Neuronal stem cell (in vitro differentiated cells): ENCODE data around the gene CDC14A.

ENCODE experiments used
- DNase-seq: peaks from one replicate; pipeline ENCODE4 v3.0.0-alpha.2; 2013; ENCODE audit warnings: low spot score
- H2AFZ ChIP-seq: one replicate; pipeline ENCODE4 v1.6.1; 2013; ENCODE audit warnings: mild to moderate bottlenecking, low read length, inconsistent platforms
- H2AK5ac ChIP-seq: 2 replicates; pipeline ENCODE4 v1.6.1; 2013; ENCODE audit warnings: low read depth, mild to moderate bottlenecking, inconsistent platforms, low read length, moderate library complexity, mixed read lengths
- H2BK120ac ChIP-seq: 2 replicates; pipeline ENCODE4 v1.6.1; 2013; ENCODE audit warnings: low read depth, mild to moderate bottlenecking, inconsistent platforms, low read length, moderate library complexity, mixed read lengths
- H2BK12ac ChIP-seq: one replicate; pipeline ENCODE4 v1.6.1; 2013; ENCODE audit warnings: low read length, inconsistent platforms
- H2BK15ac ChIP-seq: 2 replicates; pipeline ENCODE4 v1.6.1; 2013; ENCODE audit warnings: mild to moderate bottlenecking, low read length, inconsistent platforms, mixed read lengths
- H2BK5ac ChIP-seq: one replicate; pipeline ENCODE4 v1.6.1; 2013; ENCODE audit warnings: inconsistent platforms, mild to moderate bottlenecking, low read length, moderate library complexity
- H3K14ac ChIP-seq: one replicate; pipeline ENCODE4 v1.6.1; 2013; ENCODE audit warnings: low read length, inconsistent platforms
- H3K18ac ChIP-seq: 2 replicates; pipeline ENCODE4 v1.6.1; 2013; ENCODE audit warnings: low read length, inconsistent platforms
- H3K23ac ChIP-seq: 2 replicates; pipeline ENCODE4 v1.6.1; 2013; ENCODE audit warnings: low read depth, mild to moderate bottlenecking, mixed read lengths, low read length, inconsistent platforms; ENCODE audit not compliant: poor library complexity
- H3K27ac ChIP-seq: replicated peaks from 3 replicates; pipeline ENCODE4 v1.5.1; 2013; ENCODE audit warnings: low read length, inconsistent platforms
- H3K27me3 ChIP-seq, 3 experiments: 2 replicates each; pipeline ENCODE4 v1.6.1; 2013; ENCODE audit warnings: low read length in 3 of 3, mild to moderate bottlenecking in 2 of 3, inconsistent platforms in 1 of 3, low read depth in 1 of 3, mixed read lengths in 1 of 3, moderate library complexity in 1 of 3; ENCODE audit not compliant: control insufficient read depth in 3 of 3, insufficient read depth in 3 of 3
- H3K36me3 ChIP-seq, 2 donors: replicated peaks in 1 of 2; 2 replicates each; pipeline ENCODE4 v1.6.1; 2013; ENCODE audit warnings: low read length in 2 of 2; ENCODE audit not compliant: control insufficient read depth in 2 of 2, insufficient read depth in 2 of 2
- H3K4ac ChIP-seq: 2 replicates; pipeline ENCODE4 v1.6.1; 2013; ENCODE audit warnings: inconsistent platforms, mild to moderate bottlenecking, low read length, moderate library complexity
- H3K4me1 ChIP-seq, 2 donors: 1 replicate in 1 of 2; 2 replicates in 1 of 2; pipeline ENCODE4 v1.6.1; 2013; ENCODE audit warnings: low read length in 2 of 2, low read depth in 1 of 2; ENCODE audit not compliant: control insufficient read depth in 2 of 2, insufficient read depth in 1 of 2
- H3K4me2 ChIP-seq: one replicate; pipeline ENCODE4 v1.6.1; 2013; ENCODE audit warnings: mild to moderate bottlenecking, low read length, inconsistent platforms; ENCODE audit not compliant: insufficient read depth, poor library complexity, severe bottlenecking
- H3K4me3 ChIP-seq, 2 donors: 2 replicates each; pipeline ENCODE4 v1.5.1; 2013; ENCODE audit warnings: low read length in 2 of 2, mild to moderate bottlenecking in 2 of 2, inconsistent platforms in 1 of 2, moderate library complexity in 1 of 2
- H3K79me1 ChIP-seq: one replicate; pipeline ENCODE4 v1.6.1; 2013; ENCODE audit warnings: low read depth, mild to moderate bottlenecking, inconsistent platforms, low read length, moderate library complexity
- H3K9ac ChIP-seq: one replicate; pipeline ENCODE4 v1.6.1; 2013; ENCODE audit warnings: mild to moderate bottlenecking, low read depth, low read length, inconsistent platforms; ENCODE audit not compliant: poor library complexity
- H3K9me3 ChIP-seq, 2 donors: replicated peaks in 1 of 2; 2 replicates each; pipeline versions ENCODE3 to v1.6.1; 2013; ENCODE audit warnings: low read length in 2 of 2, mild to moderate bottlenecking in 2 of 2, inconsistent platforms in 1 of 2, low read depth in 1 of 2, mixed read lengths in 1 of 2, moderate library complexity in 1 of 2; ENCODE audit not compliant: control insufficient read depth in 2 of 2, insufficient read depth in 1 of 2
- H4K8ac ChIP-seq: one replicate; pipeline ENCODE4 v1.6.1; 2013; ENCODE audit warnings: low read depth, mild to moderate bottlenecking, inconsistent platforms, low read length, moderate library complexity
- H4K91ac ChIP-seq: one replicate; pipeline ENCODE4 v1.6.1; 2013; ENCODE audit warnings: low read length, low read depth, mild to moderate bottlenecking, inconsistent platforms; ENCODE audit not compliant: poor library complexity
- WGBS, 2 donors: extraction: QIAGEN DNeasy Blood & Tissue Kit; methylation state at CpG; one replicate each; pipeline ENCODE4 v1.1.7; 2013; ENCODE audit warnings: missing lambda C conversion rate in 2 of 2, mixed read lengths in 1 of 2; ENCODE audit not compliant: insufficient read length in 2 of 2, insufficient replicate concordance in 1 of 2; ENCODE audit errors: extremely low coverage in 2 of 2; 5-methylcytosine and 5-hydroxymethylcytosine counted together

CDC14A gene

GRCh38 chr1:100391675-100392074, 39.4 kb downstream of the CDC14A start:
- Histone ChIP-seq H4K8ac (no peak overlapping the region), H2AFZ (no peak overlapping the region), H3K36me3 (peaks cover 4 to 40% of the 10 kb centered on the region in 2 donors), H3K79me1 (no peaks in the 10 kb centered on the region), H3K14ac (no peak overlapping the region), H2BK5ac (no peak overlapping the region), H3K27ac (no peak overlapping the region), H3K9ac (no peak overlapping the region), H3K4me1 (peaks cover 0 to 11% of the 10 kb centered on the region in 2 donors), H2BK12ac (no peak overlapping the region), H3K4me2 (no peak overlapping the region), H3K4ac (no peak overlapping the region), H3K27me3 (no peaks in the 10 kb centered on the region), H3K4me3 (no peak overlapping the region), H2BK120ac (no peak overlapping the region), H2AK5ac (no peak overlapping the region), H3K9me3 (no peaks in the 10 kb centered on the region), H2BK15ac (no peak overlapping the region), H3K18ac (no peak overlapping the region), H4K91ac (no peak overlapping the region), H3K23ac (no peak overlapping the region)
- no peak for DNase-seq
- no CpG with 5 or more reads among the region's 1 CpG for WGBS, 2 donors

GRCh38 chr1:100392756-100393155, 40.5 kb downstream of the CDC14A start:
- Histone ChIP-seq H3K4me2 (no peak overlapping the region), H3K18ac (no peak overlapping the region), H3K27ac (no peak overlapping the region), H3K27me3 (no peaks in the 10 kb centered on the region), H3K36me3 (peaks cover 4 to 40% of the 10 kb centered on the region in 2 donors), H3K4me3 (no peak overlapping the region), H3K9me3 (no peaks in the 10 kb centered on the region), H2BK15ac (no peak overlapping the region), H4K8ac (no peak overlapping the region), H3K4me1 (peaks cover 0 to 5% of the 10 kb centered on the region in 2 donors), H3K9ac (no peak overlapping the region), H3K14ac (no peak overlapping the region), H4K91ac (no peak overlapping the region), H2BK12ac (no peak overlapping the region), H2BK5ac (no peak overlapping the region), H3K4ac (no peak overlapping the region), H3K23ac (no peak overlapping the region), H2AK5ac (no peak overlapping the region), H2AFZ (no peak overlapping the region), H3K79me1 (peaks cover 2% of the 10 kb centered on the region), H2BK120ac (no peak overlapping the region)
- DNase-seq, result no peak
- WGBS, 2 donors, result no CpG with 5 or more reads among the region's 5 CpGs

DNA sequence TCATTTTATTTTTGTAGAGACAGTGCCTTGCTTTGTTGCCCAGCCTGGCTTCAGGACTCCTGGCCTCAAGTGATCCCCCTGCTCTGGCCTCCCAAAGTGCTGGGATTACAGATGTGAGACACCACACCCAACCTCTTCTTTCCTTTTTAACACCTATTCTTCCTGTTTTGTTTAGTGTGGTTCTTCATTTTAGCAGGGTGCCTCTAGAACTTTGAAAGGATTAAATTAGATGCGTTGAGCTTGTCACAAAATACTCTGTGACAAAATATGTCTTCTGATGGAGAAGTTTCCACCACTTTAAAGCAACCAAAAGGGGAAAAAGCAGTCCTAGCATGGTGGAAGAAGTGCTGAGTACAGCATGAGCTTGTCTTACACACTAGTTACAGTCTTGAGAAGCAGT, 42.0 kb downstream of the CDC14A start:
- no peak overlapping the region for H2BK120ac ChIP-seq

GRCh38 chr1:100395913-100396312, 43.6 kb downstream of the CDC14A start:
- no peaks in the 10 kb centered on the region for H3K9me3 ChIP-seq
- no peak overlapping the region for H3K23ac ChIP-seq
- H2BK5ac ChIP-seq, result no peak overlapping the region
- H2BK120ac ChIP-seq, result no peak overlapping the region
- H2AK5ac ChIP-seq, result no peak overlapping the region
- WGBS, 2 donors, result no CpG with 5 or more reads among the region's 5 CpGs
- H2BK15ac ChIP-seq, result no peak overlapping the region
- no peak overlapping the region for H3K4ac ChIP-seq
- no peaks in the 10 kb centered on the region for H3K27me3 ChIP-seq
- H4K91ac ChIP-seq, result no peak overlapping the region
- DNase-seq, result no peak
- H3K4me1 ChIP-seq, result peaks cover 4 to 12% of the 10 kb centered on the region in 2 donors
- H2AFZ ChIP-seq, result no peak overlapping the region
- H3K4me3 ChIP-seq, result no peak overlapping the region
- peaks cover 2% of the 10 kb centered on the region for H3K79me1 ChIP-seq
- peaks cover 2 to 35% of the 10 kb centered on the region in 2 donors for H3K36me3 ChIP-seq
- H3K4me2 ChIP-seq, result no peak overlapping the region
- H3K9ac ChIP-seq, result no peak overlapping the region
- no peak overlapping the region for H3K14ac ChIP-seq
- H3K18ac ChIP-seq, result no peak overlapping the region
- no peak overlapping the region for H2BK12ac ChIP-seq
- H4K8ac ChIP-seq, result no peak overlapping the region
- H3K27ac ChIP-seq, result no peak overlapping the region

More for the DNA sequence above, 42.0 kb downstream of the CDC14A start:
- Histone ChIP-seq H3K4ac (no peak overlapping the region), H3K18ac (no peak overlapping the region), H4K8ac (no peak overlapping the region), H3K27me3 (no peaks in the 10 kb centered on the region), H3K4me1 (no peaks in the 10 kb centered on the region), H3K27ac (no peak overlapping the region), H2AK5ac (no peak overlapping the region), H2BK5ac (no peak overlapping the region), H3K9me3 (no peaks in the 10 kb centered on the region), H3K14ac (no peak overlapping the region), H3K4me2 (no peak overlapping the region), H3K36me3 (peaks cover 4 to 40% of the 10 kb centered on the region in 2 donors), H2BK12ac (no peak overlapping the region), H3K79me1 (peaks cover 2% of the 10 kb centered on the region), H3K23ac (no peak overlapping the region), H2AFZ (no peak overlapping the region), H3K4me3 (no peak overlapping the region), H2BK15ac (no peak overlapping the region), H4K91ac (no peak overlapping the region), H3K9ac (no peak overlapping the region)
- DNase-seq, result no peak
- WGBS, 2 donors, result no CpG with 5 or more reads among the region's 1 CpG
